MM.1S (cell line): ENCODE measurements around the gene GP9.

Experiments
- DNase-seq: peaks from one replicate; pipeline ENCODE4 v3.0.0-alpha.2; 2015
- H2AFZ ChIP-seq: fragments of 300-600 bp; sonication (generic); 2 replicates; pipeline ENCODE4 v1.6.0; 2016; ENCODE audit warnings: antibody characterized with exemption, low read length
- H3F3A ChIP-seq: fragments of 300-600 bp; sonication (generic); 2 replicates; pipeline ENCODE4 v1.6.1; 2016; ENCODE audit warnings: mild to moderate bottlenecking, antibody characterized with exemption, low read length, moderate library complexity, mixed read lengths; ENCODE audit not compliant: insufficient read depth
- H3K27ac ChIP-seq: fragments of 300-600 bp; sonication (generic); 2 replicates; pipeline ENCODE4 v1.5.1; 2016; ENCODE audit warnings: mild to moderate bottlenecking, low read length
- H3K27me3 ChIP-seq: fragments of 300-600 bp; sonication (generic); replicated peaks from 2 replicates; pipeline ENCODE4 v1.6.0; 2016; ENCODE audit warnings: low read length; ENCODE audit not compliant: insufficient read depth
- H3K36me3 ChIP-seq: fragments of 300-600 bp; sonication (generic); replicated peaks from 2 replicates; pipeline ENCODE4 v1.6.1; 2016; ENCODE audit warnings: mild to moderate bottlenecking, low read length, mixed read lengths; ENCODE audit not compliant: insufficient read depth
- H3K4me1 ChIP-seq: fragments of 300-600 bp; sonication (generic); 2 replicates; pipeline ENCODE4 v1.6.1; 2016; ENCODE audit warnings: low read length, mixed read lengths
- H3K4me2 ChIP-seq: fragments of 300-600 bp; sonication (generic); 2 replicates; pipeline ENCODE4 v1.6.0; 2016; ENCODE audit warnings: low read depth, low read length
- H3K4me3 ChIP-seq: fragments of 300-600 bp; sonication (generic); 2 replicates; pipeline ENCODE4 v1.5.1; 2016; ENCODE audit warnings: low read length, mixed read lengths
- H3K79me2 ChIP-seq: fragments of 300-600 bp; sonication (generic); 2 replicates; pipeline ENCODE4 v1.6.1; 2016; ENCODE audit warnings: mixed run types, low read length, mixed read lengths
- H3K9ac ChIP-seq: fragments of 300-600 bp; sonication (generic); 2 replicates; pipeline ENCODE4 v1.6.1; 2016; ENCODE audit warnings: low read length, mixed read lengths
- H3K9me2 ChIP-seq: fragments of 300-600 bp; sonication (generic); replicated peaks from 2 replicates; pipeline ENCODE4 v1.6.1; 2016; ENCODE audit warnings: mild to moderate bottlenecking, low read length, mixed read lengths; ENCODE audit not compliant: insufficient read depth
- H3K9me3 ChIP-seq: fragments of 300-600 bp; sonication (generic); replicated peaks from 2 replicates; pipeline ENCODE4 v1.6.1; 2016; ENCODE audit warnings: mild to moderate bottlenecking, low read length, mixed read lengths; ENCODE audit not compliant: insufficient read depth
- H4K20me1 ChIP-seq: fragments of 300-600 bp; sonication (generic); 2 replicates; pipeline ENCODE4 v1.6.1; 2016; ENCODE audit warnings: mild to moderate bottlenecking, low read length, moderate library complexity, mixed read lengths; ENCODE audit not compliant: insufficient read depth
- CTCF ChIP-seq: fragments of 300-600 bp; sonication (generic); IDR thresholded peaks from 2 replicates; pipeline ENCODE4 v1.5.1; 2016; ENCODE audit warnings: antibody characterized with exemption, low read length, mixed read lengths
- EZH2 ChIP-seq: fragments of 300-600 bp; sonication (generic); optimal IDR thresholded peaks from 2 replicates; pipeline ENCODE3; 2017; ENCODE audit warnings: low read depth, mild to moderate bottlenecking, antibody characterized with exemption, low read length, mixed read lengths
- EZH2phosphoT487 ChIP-seq: fragments of 300-600 bp; sonication (generic); IDR thresholded peaks from 2 replicates; pipeline ENCODE4 v1.6.1; 2018; ENCODE audit warnings: antibody characterized with exemption, low read length

GP9 gene

GRCh38 chr3:129060276-129061022 is at the start of gene GP9:
TSS of gene GP9 (plus strand) at chr3:129060779. CDS start at chr3:129061740, 961 bp downstream.
- Histone ChIP-seq H3K9me3 (no peaks in the 10 kb centered on the region), H3K9ac (peak within 1 kb of the TSS; percentile 68; the same call in 1 of the 2 replicates), H3K4me1 (peaks cover 22% of the 10 kb centered on the region), H3K9me2 (no peaks in the 10 kb centered on the region), H2AFZ (no peak within 1 kb of the TSS), H3K4me2 (no peak within 1 kb of the TSS), H3K27me3 (no peaks in the 10 kb centered on the region), H3K79me2 (no peaks in the 10 kb centered on the region), H4K20me1 (no peaks in the 10 kb centered on the region), H3K4me3 (no peak within 1 kb of the TSS), H3F3A (peaks cover 12% of the 10 kb centered on the region), H3K36me3 (no peaks in the 10 kb centered on the region), H3K27ac (peak within 1 kb of the TSS; percentile 87; the same call in 1 of the 2 replicates)
- DNase-seq, result no peak
- TF ChIP-seq CTCF (no peak), EZH2phosphoT487 (no peak), EZH2 (no peak)

DNA sequence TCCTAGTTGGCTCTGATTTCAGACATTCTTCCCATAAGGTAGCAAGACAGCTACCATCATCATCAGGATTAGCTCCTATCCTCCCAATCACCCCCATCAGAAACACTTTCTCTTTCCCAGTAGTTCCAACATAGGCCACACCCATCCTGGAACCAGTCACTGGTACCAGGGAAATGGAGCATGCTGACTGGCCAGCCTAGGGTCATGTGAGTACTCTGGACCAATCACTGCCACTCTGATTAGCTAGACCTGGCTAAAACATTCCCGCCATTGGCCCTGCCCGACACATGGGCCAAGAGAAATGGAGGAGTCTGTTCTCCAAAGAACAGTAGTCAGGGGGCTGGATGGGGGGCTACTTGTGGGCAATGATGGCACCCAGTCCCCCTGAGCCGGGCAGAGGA is 47.1 kb upstream of the GP9 start:
- H3K4me1 ChIP-seq, result peaks cover 8% of the 10 kb centered on the region
- no peaks in the 10 kb centered on the region for H3K9me3 ChIP-seq
- H3K36me3 ChIP-seq, result no peaks in the 10 kb centered on the region
- no peak overlapping the region for H3K4me3 ChIP-seq
- no peaks in the 10 kb centered on the region for H4K20me1 ChIP-seq
- H3K79me2 ChIP-seq, result no peaks in the 10 kb centered on the region
- no peaks in the 10 kb centered on the region for H3K9me2 ChIP-seq
- TF ChIP-seq CTCF (no peak), EZH2 (no peak), EZH2phosphoT487 (no peak)
- H3F3A ChIP-seq, result no peaks in the 10 kb centered on the region
- no peak overlapping the region for H2AFZ ChIP-seq
- H3K27ac ChIP-seq, result no peak overlapping the region
- H3K4me2 ChIP-seq, result no peak overlapping the region
- no peak overlapping the region for H3K9ac ChIP-seq
- DNase-seq, result peak; percentile 17
- H3K27me3 ChIP-seq, result no peaks in the 10 kb centered on the region

GRCh38 chr3:129014148-129014547 is 46.4 kb upstream of the GP9 start:
- Histone ChIP-seq H3K4me1 (peaks cover 8% of the 10 kb centered on the region), H3K36me3 (no peaks in the 10 kb centered on the region), H4K20me1 (no peaks in the 10 kb centered on the region), H3K27me3 (no peaks in the 10 kb centered on the region), H3K4me2 (no peak overlapping the region), H3K9me3 (no peaks in the 10 kb centered on the region), H3F3A (no peaks in the 10 kb centered on the region), H2AFZ (no peak overlapping the region), H3K9ac (no peak overlapping the region), H3K27ac (no peak overlapping the region), H3K4me3 (no peak overlapping the region), H3K9me2 (no peaks in the 10 kb centered on the region), H3K79me2 (no peaks in the 10 kb centered on the region)
- DNase-seq, result no peak
- no peak for TF ChIP-seq EZH2
- no peak for TF ChIP-seq EZH2phosphoT487
- no peak for TF ChIP-seq CTCF
